ENCODE results near the gene NDUFA7.
"Not testable (repeated sequence)": the region's sequence is repeated elsewhere in the genome, so short reads cannot be mapped to it uniquely, and the experiment has no call there.

The NDUFA7 gene

DNA sequence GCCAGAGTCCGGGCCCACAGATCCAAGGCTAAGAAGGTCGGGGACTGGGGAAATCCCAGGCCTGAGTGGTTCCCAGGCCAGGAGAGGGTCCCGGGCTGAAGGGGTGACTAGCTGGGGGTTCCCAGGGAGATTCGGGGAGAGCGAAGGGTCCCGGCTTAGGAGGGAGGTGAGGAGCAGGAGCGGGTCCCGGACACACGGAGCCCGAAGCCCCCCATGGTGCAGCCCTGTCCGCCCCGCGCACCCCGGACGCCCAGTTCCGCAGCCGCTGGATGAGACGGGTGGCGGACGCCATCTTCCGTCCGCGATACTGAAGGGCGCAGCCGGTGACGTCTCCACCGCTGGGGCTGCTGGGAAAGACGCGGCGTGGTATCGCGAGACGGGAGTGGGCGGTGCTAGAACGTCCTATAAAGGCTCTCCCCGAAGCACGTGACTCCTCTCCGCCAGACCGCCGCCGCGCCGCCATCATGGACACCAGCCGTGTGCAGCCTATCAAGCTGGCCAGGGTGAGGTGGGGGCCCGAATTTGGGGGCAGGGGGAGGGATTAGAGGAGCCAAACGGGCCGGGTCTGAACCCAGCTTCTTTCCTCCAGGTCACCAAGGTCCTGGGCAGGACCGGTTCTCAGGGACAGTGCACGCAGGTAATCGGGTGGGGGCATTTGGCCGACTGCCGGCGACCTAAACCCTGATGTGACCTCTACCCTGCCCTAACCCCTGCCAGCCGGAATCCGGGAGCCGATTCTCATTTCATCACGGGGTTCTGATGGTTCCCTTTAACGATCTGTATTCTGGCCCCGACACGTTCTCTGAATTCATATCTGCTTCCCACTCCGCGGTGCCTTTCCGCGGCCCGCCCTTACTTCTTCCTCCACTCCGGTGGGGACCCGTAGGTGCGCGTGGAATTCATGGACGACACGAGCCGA is at the start of gene NDUFA7, which contains the start of gene RPS28:
Gene NDUFA7, minus strand, starts transcription at position 309 of the 919 bp plus-strand sequence. Its CDS starts 17 bp downstream, at position 292.
Gene RPS28, plus strand, starts transcription at position 430 of the 919 bp plus-strand sequence. Its CDS starts 35 bp downstream, at position 465.
- H3K4me3 ChIP-seq = peak within 1 kb of the TSS; percentile 79 to 98 (median 87)
- H3K27ac ChIP-seq = peak within 1 kb of the TSS; percentile 88 to 98 (median 94)

DNA sequence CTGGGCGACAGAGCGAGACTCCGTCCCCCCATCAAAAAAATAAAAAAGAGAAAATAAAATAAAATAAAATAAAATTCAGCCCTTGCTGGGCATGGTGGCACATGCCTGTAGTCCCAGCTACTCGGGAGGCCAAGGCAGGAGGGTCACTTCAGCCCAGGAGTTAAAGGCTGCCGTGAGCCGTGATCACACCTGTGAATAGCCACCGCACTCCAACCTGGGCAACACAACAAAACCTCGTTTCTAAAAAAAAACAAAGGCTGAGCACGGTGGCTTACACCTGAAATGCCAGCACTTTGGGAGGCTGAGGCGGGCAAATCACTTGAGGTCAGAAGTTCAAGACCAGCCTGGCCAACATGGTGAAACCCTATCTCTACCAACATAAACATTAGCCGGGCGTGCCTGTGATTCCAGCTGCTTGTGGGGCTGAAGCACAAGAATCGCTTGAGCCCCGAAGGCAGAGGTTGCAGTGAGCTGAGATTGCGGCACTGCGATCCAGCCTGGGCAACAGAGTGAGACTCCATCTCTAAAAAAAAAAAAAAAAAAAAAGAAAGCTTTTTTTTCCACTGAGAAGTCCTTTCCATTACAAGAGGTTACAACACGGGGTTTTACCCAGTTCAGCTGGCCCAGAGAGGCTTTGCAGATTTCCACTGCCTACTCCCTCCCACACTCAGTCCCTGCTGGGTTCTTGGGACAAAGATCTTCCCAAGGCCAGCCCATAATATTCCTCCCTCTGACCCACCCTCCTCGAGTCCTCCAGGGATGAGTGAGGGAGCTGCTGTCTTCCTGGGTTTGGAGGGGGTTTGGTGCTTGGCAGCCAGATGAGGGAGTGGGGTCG is 49.2 kb upstream of the NDUFA7 start:
- peak overlapping the region in 4 of 21 experiments; percentile 16 to 50 (median 44) for H3K27ac ChIP-seq
- H3K4me3 ChIP-seq = no peak overlapping the region

DNA sequence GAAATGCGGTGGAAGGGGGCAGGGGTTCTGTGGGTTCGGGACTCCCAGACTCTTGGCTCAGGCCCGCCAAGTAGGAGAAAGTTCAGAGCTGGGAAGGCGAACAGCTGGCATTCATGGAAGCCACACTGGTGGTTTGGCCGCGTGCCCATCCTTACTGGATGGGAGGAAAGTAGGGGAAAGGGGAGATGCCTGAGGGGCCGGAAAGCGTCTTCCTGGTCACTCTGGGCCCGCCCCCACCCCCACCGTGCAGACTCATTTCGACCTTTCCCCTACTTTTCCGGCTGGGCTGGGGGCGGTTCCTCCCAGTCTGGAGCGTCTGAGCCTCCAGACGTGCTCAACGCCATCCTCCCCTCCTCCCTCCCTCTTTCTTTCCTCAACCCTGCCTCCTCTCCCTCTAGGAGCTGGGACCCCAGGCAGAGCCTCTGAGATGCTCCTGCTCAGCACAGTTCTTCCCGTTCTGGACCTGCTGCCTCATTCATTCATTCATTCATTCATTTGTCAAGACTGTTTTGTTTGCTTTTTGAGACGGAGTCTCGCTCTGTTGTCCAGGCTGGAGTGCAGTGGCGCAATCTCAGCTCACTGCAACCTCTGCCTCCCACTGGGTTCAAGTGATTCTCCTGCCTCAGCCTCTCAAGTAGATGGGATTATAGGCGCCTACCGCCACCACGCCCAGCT is 46.3 kb upstream of the NDUFA7 start:
- Histone ChIP-seq H3K4me3 (peak overlapping the region in 3 of 7 experiments; percentile 3 to 8 (median 6)), H3K27ac (peak overlapping the region in 8 of 21 experiments; percentile 14 to 72 (median 50))

DNA sequence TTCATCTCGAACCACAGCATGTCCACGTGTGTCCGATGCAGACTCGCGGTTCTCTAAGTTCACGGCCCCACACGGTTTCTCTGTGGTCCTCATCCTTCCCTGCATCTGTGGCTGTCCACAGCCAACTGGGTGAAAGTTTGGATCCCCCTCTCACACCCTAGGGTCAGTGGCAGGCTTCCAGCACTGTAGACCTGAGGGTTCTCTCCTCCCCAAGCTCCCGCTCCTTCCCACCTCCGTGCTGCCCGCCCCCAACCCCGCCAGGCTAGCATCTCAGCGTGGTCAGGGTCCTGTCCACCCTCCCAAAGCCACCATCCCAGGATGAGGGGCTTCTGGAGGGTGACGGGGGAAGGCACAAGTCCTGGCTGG is 45.8 kb upstream of the NDUFA7 start:
- Histone ChIP-seq H3K27ac (peak overlapping the region in 8 of 21 experiments; percentile 14 to 72 (median 50)), H3K4me3 (peak overlapping the region in 3 of 7 experiments; percentile 3 to 8 (median 6))

- Histone ChIP-seq H3K27ac (peak overlapping the region in 1 of 21 experiments; percentile 50), H3K4me3 (peak overlapping the region in 2 of 7 experiments; percentile 14)
Observed at GRCh38 chr19:8366121-8366581, 45.0 kb upstream of the NDUFA7 start.

DNA sequence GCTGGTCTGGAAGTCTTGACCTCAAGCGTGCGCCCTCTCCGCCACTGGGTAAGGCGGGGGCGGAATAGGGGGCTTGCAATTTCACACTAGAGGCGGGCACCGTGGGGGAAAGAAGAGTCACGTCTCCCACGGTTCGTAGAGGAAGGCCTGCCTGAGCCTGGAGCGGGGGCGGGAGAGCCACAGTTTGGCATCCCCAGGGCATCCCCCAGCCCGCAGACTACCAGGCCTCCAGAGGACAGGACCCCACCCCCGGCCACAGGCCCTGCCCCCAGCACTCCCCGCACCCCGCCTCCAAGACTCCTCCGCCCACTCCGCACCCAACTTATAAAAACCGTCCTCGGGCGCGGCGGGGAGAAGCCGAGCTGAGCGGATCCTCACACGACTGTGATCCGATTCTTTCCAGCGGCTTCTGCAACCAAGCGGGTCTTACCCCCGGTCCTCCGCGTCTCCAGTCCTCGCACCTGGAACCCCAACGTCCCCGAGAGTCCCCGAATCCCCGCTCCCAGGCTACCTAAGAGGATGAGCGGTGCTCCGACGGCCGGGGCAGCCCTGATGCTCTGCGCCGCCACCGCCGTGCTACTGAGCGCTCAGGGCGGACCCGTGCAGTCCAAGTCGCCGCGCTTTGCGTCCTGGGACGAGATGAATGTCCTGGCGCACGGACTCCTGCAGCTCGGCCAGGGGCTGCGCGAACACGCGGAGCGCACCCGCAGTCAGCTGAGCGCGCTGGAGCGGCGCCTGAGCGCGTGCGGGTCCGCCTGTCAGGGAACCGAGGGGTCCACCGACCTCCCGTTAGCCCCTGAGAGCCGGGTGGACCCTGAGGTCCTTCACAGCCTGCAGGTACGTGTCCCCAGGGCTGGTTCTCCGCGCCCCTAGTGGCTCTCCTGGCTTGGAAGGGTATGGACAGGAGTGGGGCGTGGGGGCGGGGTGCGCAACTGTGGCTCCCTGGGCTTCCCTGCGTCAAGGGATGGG is 42.9 kb upstream of the NDUFA7 start, which contains the start of gene ANGPTL4:
Gene ANGPTL4, plus strand, starts transcription at position 353 of the 969 bp plus-strand sequence. Its CDS starts 167 bp downstream, at position 520.
- H3K27ac ChIP-seq = peak within 1 kb of the TSS in 20 of 21 experiments; percentile 26 to 87 (median 72)
- H3K4me3 ChIP-seq = peak within 1 kb of the TSS; percentile 33 to 68 (median 42)

DNA sequence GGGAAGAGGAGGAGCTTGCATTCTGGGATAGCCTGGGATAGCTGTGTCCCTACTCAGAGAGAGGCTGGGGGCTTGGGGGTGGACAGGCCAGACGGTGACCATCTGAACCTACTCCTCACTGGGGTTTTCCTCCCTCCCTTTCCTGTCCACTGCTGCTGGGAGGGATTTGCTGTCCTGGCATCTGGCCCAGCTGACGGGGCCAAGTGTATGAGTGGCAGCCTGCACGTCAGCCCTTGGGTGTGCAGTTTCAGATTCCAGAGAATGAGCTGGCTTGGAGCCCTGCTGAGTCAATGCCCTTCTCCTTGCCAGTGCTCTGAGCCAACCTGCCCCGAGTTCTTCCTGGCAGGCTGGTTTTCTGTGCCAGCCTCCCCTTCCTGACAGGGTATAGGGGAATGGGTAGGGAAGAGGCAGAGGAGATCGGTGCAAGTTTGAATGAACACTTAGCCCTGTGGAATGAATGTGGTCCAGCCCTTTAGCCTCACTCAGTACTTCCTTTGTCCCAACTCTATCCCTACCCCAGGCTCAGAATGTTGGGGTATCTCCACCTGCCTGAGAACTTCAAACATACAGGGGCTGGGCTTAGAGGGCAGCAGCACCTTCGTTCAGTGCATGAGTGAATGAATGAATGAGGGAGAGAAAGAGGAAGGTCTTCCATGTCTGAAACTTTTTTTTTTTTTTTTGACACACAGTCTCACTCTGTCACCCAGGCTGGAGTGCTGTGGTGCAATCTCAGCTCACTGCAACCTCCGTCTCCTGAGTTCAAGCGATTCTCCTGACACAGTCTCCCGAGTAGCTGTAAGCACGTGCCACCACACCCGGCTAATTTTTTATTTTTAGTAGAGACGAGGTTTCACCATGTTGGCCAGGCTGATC is 41.0 kb upstream of the NDUFA7 start:
- Histone ChIP-seq H3K27ac (peak overlapping the region in 19 of 21 experiments; percentile 36 to 87 (median 72)), H3K4me3 (no peak overlapping the region)

DNA sequence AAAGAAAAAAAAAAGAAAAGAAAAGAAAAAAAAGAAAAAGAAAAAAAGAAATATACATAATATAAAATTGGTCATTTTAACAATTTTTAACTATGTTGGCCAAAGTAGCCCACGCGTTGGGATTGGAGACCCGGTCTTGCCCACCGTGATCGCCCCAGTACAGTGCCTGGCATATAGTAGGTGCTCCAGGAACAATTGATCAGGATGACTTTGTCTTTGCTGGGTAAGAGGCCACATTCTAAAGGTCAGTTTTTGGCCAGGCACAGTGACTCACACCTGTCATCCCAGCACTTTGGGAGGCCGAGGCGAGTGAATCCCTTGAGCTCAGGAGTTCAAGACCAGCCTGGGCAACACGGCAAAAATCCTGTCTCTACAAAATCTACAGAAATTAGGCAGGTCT is 39.0 kb upstream of the NDUFA7 start:
- H3K4me3 ChIP-seq = no peak overlapping the region
- no peak overlapping the region for H3K27ac ChIP-seq

GRCh38 chr19:8358948-8359347 is 37.8 kb upstream of the NDUFA7 start:
- H3K27ac ChIP-seq = no peak overlapping the region

DNA sequence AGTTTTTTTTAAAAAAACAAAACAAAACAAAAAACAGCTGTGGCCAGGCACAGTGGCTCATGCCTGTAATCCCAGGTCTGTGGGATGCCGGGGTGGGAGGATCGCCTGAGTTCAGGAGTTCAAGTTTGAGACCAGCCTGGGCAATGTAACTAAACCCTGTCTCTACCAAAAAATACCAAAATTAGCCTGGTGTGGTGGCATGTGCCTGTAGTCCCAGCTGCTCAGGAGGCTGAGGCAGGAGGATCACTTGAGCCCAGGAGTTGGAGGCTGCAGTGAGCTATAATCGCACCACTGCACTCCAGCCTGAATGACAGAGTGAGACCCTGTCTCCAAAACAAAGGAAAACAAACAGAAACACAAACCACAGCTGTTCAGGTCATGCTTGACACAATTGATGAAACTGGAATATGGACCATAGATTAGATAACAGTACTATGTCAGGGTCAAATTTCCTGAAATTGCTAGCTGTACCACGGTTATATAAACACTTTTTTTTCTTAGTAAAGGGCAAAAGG is 35.9 kb upstream of the NDUFA7 start:
- Histone ChIP-seq H3K27ac (no peak overlapping the region), H3K4me3 (no peak overlapping the region)

More at GRCh38 chr19:8358948-8359347, 37.8 kb upstream of the NDUFA7 start:
- no peak overlapping the region for H3K4me3 ChIP-seq

DNA sequence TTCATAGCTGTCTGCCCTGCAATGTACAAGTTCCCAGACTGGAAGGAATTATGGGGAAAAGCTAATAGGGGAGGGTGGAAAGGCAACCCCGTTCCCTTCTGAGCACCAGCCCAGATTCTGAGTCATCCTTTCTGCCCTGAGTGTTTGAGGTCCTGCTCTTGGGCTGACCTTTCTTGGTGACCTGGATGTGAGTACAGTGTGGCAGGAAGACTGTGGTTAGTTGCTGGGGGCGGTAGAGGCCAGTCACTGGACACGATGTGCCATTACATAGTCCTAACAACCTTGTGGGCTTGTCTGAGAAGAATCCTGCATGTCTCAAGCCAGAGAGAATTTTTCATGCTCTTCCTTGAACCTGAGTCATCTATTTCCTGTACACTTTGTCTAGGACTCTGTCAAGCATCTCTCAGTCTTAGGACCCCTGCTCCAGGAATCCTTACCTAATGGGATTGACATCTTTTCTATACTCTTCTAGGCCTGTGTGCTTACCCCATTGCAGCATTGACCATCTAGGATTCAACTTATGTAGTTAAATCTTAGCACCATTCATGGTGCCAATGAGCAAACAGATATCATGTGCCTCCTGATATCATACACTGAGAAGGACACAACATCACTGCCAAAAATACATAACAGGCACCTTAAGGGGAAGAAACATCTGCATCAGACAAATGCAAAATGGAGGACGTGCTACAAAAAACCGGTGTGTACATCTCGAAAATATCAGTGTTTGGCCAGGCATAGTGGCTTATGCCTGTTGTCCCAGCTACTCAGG is 34.6 kb upstream of the NDUFA7 start:
- Histone ChIP-seq H3K4me3 (no peak overlapping the region), H3K27ac (peak overlapping the region in 3 of 21 experiments; percentile 7 to 34 (median 32))

- not testable (repeated sequence) for H3K27ac ChIP-seq, H3K4me3 ChIP-seq
Observed at GRCh38 chr19:8352845-8353244, 31.7 kb upstream of the NDUFA7 start.

DNA sequence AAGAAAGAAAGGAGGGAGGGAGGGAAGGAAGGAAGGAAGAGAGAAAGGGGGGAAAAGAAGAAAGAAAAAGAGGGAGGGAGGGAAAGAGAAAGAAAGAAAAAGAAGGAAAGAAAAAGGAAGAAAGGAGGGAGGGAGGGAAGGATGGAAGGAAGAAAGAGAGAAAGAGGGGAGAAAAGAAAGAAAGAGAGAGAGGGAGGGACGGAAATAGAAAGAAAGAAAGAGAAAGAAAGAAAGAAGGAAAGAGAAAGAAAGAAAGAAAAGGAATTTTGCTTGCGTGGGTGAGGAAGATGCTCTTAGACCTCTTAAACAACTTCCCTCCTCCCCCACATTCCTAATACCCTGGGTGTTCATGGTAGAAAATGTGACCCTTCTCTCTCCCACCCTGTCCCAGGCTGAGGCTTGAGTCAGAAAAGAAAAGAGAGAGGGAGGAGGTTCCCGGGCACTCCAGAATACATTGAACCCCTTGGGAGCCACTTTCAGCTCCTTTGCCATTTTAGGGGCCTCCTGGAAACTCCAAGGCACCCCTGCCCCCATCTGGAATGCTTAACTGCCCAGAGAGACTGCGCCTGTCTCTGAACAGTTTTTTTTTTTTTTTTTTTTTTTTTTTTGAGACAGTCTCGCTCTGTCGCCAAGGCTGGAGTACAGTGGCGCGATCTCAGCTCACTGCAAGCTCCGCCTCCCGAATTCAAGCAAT is 31.1 kb upstream of the NDUFA7 start:
- Histone ChIP-seq H3K4me3 (no peak overlapping the region), H3K27ac (no peak overlapping the region)

DNA sequence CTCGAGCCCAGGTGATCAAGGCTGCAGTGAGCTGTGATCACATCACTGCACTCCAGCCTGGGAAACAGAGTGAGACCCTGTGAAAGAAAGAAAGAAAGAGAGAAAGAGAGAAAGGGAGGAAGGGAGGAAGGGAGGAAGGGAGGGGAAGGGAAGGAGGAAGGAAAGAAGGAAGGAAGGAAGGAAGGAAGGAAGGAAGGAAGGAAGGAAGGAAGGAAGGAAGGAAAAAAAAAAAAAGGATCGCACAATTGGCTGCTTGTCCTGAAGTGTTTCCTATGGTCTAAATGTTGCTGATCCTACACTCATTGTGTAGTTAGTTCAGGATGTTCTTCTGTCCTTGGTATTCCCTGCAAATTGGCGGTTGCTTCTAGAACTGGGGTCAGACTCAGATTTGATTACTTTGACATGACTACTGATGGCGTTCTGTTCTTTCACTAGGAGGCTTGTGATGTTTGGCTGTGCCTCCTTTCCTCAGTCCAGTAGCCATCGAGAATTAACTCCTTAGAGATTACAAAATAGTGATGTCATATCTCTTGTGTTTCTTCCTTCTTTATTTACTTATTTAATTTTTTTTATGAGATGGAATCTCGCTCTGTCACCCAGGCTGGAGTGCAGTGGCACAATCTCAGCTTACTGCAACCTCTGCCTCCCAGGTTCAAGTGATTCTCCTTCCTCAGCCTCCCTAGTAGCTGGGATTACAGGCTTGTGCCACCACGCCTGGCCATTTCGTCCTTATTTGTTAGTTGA is 28.6 kb upstream of the NDUFA7 start:
- not testable (repeated sequence) for H3K27ac ChIP-seq

DNA sequence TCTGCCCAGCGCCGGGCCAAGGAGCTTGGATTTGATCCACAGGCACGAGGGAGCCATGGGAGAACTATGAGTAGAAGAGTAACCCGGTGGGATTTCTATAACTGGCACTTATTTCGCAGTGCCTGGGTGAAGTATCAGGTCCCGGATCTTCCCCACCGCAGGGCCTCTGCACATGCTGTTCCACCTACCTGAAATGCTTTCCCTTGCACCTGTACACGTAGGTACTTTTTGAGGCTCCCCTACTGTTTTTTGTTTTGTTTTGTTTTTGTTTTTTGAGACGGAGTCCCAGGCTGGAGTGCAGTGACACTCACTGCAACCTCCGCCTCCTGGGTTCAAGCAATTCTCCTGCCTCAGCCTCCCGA is 22.3 kb upstream of the NDUFA7 start:
- Histone ChIP-seq H3K4me3 (peak overlapping the region in 2 of 7 experiments; percentile 42 to 44), H3K27ac (no peak overlapping the region)

More for the DNA sequence above, 28.6 kb upstream of the NDUFA7 start:
- not testable (repeated sequence) for H3K4me3 ChIP-seq

Data from skin epidermis (tissue), 12 donors.